Tibial nerve (tissue), 4 donors: ENCODE data around the gene PTPRM. TPM values are rescaled to one million over a fixed set of nuclear protein-coding genes. Genes with fewer than 3 reads are reported as not detected.

ENCODE experiments used
- DNase-seq, 2 donors: peaks; one replicate each; pipeline ENCODE4 v3.0.0-alpha.2; 2019; ENCODE audit warnings: low spot score in 2 of 2
- H3K27ac ChIP-seq, 4 donors: fragments of 200-600 bp; sonication (generic) in 3 of 4; one replicate each; pipeline ENCODE4 v1.5.1; 2017 to 2019; ENCODE audit warnings: mild to moderate bottlenecking in 1 of 4
- H3K27me3 ChIP-seq, 2 donors: fragments of 200-600 bp; sonication (generic) in 1 of 2; one replicate each; pipeline versions ENCODE4 v1.5.1 to v1.6.0; 2017 to 2019
- H3K36me3 ChIP-seq, 3 donors: fragments of 200-600 bp; sonication (generic); one replicate each; pipeline ENCODE4 v1.5.1; 2018 to 2019
- H3K4me1 ChIP-seq, 4 donors: fragments of 200-600 bp; sonication (generic) in 3 of 4; one replicate each; pipeline ENCODE4 v1.5.1; 2017 to 2019
- H3K4me3 ChIP-seq, 4 donors: fragments of 200-600 bp; sonication (generic) in 3 of 4; one replicate each; pipeline ENCODE4 v1.5.1; 2017 to 2019; ENCODE audit warnings: mild to moderate bottlenecking in 1 of 4, moderate library complexity in 1 of 4
- H3K9me3 ChIP-seq, 4 donors: fragments of 200-600 bp; sonication (generic) in 3 of 4; one replicate each; pipeline ENCODE4 v1.5.1; 2017 to 2019
- EP300 ChIP-seq, 2 donors: sonication (generic); formaldehyde crosslinking; IDR thresholded peaks; one replicate each; pipeline ENCODE4 v1.6.1; 2017; ENCODE audit warnings: antibody characterized with exemption in 2 of 2, mild to moderate bottlenecking in 1 of 2
- POLR2A ChIP-seq, 2 donors: fragments of 450-650 bp; IDR thresholded peaks; one replicate each; pipeline ENCODE4 v1.6.1; 2017; ENCODE audit warnings: antibody characterized with exemption in 2 of 2, mild to moderate bottlenecking in 2 of 2, moderate library complexity in 2 of 2
- WGBS, 2 donors: methylation state at CpG; one replicate each; pipeline ENCODE4 v1.1.5; 2018; 5-methylcytosine and 5-hydroxymethylcytosine counted together
- total RNA-seq, 4 donors: library from RNA; depleted of rRNA; stranded (reverse); fragments of >200 nt; gene quantifications; one replicate each; pipeline ENCODE4 v1.1.0, GENCODE V29; 2016
- TF ChIP-seq, protein P1 (sequence below), 5 experiments: fragments of 200-600 bp in 3 of 5; fragments of 450-650 bp in 2 of 5; sonication (generic) in 3 of 5; IDR thresholded peaks; one replicate each; pipeline ENCODE4 v1.5.1; 2016 to 2019; ENCODE audit warnings: antibody characterized with exemption in 5 of 5, mild to moderate bottlenecking in 3 of 5, moderate library complexity in 2 of 5

The PTPRM gene
- total RNA-seq, 4 donors from 2014 or later: 62.2 to 92.4 (median 80.7) TPM

DNA sequence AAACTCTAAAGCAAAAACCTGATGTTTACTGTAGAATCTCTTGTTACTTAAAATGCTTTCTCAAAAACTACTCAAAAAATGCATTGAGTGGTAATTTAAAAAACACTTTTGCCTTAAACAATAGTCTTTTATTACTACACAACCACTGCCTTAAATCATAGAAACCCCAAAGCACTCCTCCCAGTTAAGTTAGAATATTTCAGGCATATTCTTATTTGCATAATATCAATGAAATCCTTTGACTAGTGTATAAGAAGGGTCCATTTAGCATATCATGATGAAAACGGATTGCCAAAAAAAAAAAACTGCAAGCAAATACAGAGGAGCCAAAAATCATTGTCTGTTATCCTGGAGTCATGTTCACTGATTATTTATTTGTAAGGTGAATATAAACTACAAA lies 119.2 kb downstream of the PTPRM start:
- no peaks in the 10 kb centered on the region for H3K36me3 ChIP-seq
- H3K27me3 ChIP-seq: no peaks in the 10 kb centered on the region
- TF ChIP-seq POLR2A (IDR thresholded peaks at IDR 0.05) (no peak), EP300 (IDR thresholded peaks at IDR 0.05) (no peak)
- TF ChIP-seq, protein P1, sequence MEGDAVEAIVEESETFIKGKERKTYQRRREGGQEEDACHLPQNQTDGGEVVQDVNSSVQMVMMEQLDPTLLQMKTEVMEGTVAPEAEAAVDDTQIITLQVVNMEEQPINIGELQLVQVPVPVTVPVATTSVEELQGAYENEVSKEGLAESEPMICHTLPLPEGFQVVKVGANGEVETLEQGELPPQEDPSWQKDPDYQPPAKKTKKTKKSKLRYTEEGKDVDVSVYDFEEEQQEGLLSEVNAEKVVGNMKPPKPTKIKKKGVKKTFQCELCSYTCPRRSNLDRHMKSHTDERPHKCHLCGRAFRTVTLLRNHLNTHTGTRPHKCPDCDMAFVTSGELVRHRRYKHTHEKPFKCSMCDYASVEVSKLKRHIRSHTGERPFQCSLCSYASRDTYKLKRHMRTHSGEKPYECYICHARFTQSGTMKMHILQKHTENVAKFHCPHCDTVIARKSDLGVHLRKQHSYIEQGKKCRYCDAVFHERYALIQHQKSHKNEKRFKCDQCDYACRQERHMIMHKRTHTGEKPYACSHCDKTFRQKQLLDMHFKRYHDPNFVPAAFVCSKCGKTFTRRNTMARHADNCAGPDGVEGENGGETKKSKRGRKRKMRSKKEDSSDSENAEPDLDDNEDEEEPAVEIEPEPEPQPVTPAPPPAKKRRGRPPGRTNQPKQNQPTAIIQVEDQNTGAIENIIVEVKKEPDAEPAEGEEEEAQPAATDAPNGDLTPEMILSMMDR (IDR thresholded peaks at IDR 0.05): no peak
- no peaks in the 10 kb centered on the region for H3K9me3 ChIP-seq
- no peak overlapping the region for H3K4me3 ChIP-seq
- WGBS, 2 donors: 41 to 42% methylated on average over 1 of the region's 1 CpG
- DNase-seq: no peak
- H3K27ac ChIP-seq: no peak overlapping the region
- H3K4me1 ChIP-seq: peaks cover 0 to 19% (median 5%) of the 10 kb centered on the region in 4 donors

DNA sequence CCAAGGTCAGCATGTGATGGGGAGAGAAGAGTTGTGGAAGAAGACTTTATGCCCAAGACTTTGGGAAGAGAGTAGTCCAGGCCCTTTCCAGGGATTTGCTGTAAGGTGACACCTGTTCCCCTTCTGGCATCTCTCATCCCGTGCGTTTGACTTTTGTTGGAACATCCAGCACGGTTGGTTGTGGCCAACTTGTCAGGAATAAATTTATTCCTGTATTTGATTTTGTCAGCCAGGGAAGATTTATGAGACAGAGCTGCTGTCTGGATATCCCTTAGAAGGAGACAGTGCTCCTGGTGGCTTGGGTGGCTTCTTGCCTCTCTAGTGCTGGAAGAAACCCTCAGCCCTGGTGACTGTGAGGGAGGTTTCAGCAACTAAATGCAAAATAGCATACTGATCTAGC lies 121.5 kb downstream of the PTPRM start:
- no peaks in the 10 kb centered on the region for H3K36me3 ChIP-seq
- no peak for DNase-seq
- TF ChIP-seq POLR2A (IDR thresholded peaks at IDR 0.05) (no peak), EP300 (IDR thresholded peaks at IDR 0.05) (no peak)
- TF ChIP-seq, protein P1 (IDR thresholded peaks at IDR 0.05): no peak
- H3K9me3 ChIP-seq: no peaks in the 10 kb centered on the region
- no peak overlapping the region for H3K27ac ChIP-seq
- no peaks in the 10 kb centered on the region for H3K27me3 ChIP-seq
- H3K4me1 ChIP-seq: peaks cover 0 to 15% (median 5%) of the 10 kb centered on the region in 4 donors
- no peak overlapping the region for H3K4me3 ChIP-seq
- WGBS, 2 donors: 90 to 91% methylated on average over 3 of the region's 3 CpGs

DNA sequence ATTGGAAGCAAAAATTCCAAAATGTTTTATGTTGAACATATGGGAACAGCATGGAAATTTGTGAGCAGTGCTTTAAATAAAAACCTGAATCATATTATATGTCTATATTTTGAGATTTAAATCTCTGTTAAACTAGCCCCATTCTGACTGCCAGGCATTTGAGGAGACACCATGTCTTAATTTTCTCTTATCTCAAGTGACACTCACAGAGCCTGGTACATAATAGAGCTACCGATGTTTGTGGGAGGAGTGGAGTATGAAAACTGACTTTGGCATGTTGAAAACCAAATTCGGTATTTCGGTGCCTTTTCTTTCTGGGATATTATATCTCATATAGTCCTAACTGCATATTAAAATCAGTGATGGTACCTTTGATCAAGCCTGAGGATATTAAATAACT lies 124.1 kb downstream of the PTPRM start:
- H3K36me3 ChIP-seq: no peaks in the 10 kb centered on the region
- no peak for DNase-seq

DNA sequence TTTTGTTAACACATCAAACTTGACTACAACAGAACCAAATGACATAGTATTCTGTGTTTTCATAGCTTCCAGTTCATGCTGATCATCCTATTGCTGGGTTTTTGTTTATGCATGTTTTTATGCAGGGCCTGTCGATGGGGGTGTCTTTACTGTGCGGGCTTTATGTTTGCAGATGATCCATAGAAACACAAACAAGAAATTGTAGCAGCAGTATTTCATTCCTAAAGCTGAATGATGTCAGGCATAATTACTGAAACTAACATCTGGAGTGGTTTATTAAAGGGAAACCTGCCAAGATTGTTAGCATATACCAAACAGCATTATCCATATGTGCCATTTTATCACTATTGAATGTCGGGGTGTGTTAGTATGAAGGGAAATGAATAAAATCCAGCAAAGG lies 129.7 kb downstream of the PTPRM start:
- Histone ChIP-seq H3K4me3 (no peak overlapping the region), H3K27me3 (no peaks in the 10 kb centered on the region), H3K9me3 (no peaks in the 10 kb centered on the region), H3K36me3 (no peaks in the 10 kb centered on the region), H3K27ac (no peak overlapping the region), H3K4me1 (no peaks in the 10 kb centered on the region)
- no peak for DNase-seq
- TF ChIP-seq EP300 (IDR thresholded peaks at IDR 0.05) (no peak), POLR2A (IDR thresholded peaks at IDR 0.05) (no peak)
- TF ChIP-seq, protein P1 (IDR thresholded peaks at IDR 0.05): no peak
- 47 to 55% methylated on average over 3 of the region's 3 CpGs for WGBS, 2 donors

More for the DNA sequence above, 124.1 kb downstream of the PTPRM start:
- WGBS, 2 donors: 98 to 99% methylated on average over 3 of the region's 3 CpGs
- H3K27me3 ChIP-seq: no peaks in the 10 kb centered on the region
- H3K4me3 ChIP-seq: no peak overlapping the region
- no peaks in the 10 kb centered on the region for H3K9me3 ChIP-seq
- H3K4me1 ChIP-seq: peaks cover 0 to 4% (median 2%) of the 10 kb centered on the region in 4 donors
- no peak for TF ChIP-seq POLR2A (IDR thresholded peaks at IDR 0.05)
- TF ChIP-seq EP300 (IDR thresholded peaks at IDR 0.05): no peak
- TF ChIP-seq, protein P1 (IDR thresholded peaks at IDR 0.05): no peak
- H3K27ac ChIP-seq: no peak overlapping the region

DNA sequence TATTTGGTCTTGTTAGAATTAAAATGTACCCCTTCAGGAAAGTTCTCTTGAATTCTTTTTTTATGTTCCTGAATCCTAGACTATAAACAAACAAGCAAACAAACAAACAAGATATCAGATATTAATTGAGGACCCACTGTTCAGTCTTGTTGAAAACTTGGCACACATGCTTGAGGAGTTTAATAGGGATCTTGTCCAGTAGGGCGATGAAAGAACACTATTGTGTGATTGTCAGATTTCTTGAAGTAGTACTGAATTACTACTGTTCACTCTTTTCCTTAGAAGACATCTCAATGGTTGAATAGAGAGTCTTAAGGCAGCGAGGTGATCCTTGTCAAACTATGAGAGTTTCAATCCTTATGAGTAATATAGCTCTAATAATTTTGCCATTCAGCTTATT lies 130.2 kb downstream of the PTPRM start:
- Histone ChIP-seq H3K4me1 (no peaks in the 10 kb centered on the region), H3K27me3 (no peaks in the 10 kb centered on the region), H3K27ac (no peak overlapping the region), H3K36me3 (no peaks in the 10 kb centered on the region), H3K9me3 (no peaks in the 10 kb centered on the region), H3K4me3 (no peak overlapping the region)
- no peak for DNase-seq
- TF ChIP-seq, protein P1 (IDR thresholded peaks at IDR 0.05): no peak
- no peak for TF ChIP-seq POLR2A (IDR thresholded peaks at IDR 0.05)
- no peak for TF ChIP-seq EP300 (IDR thresholded peaks at IDR 0.05)
- WGBS, 2 donors: 42 to 47% methylated on average over 2 of the region's 2 CpGs
